HG03280 (cell line): Measurements from ENCODE around the gene LEFTY1.
A peak's percentile ranks its signal among the peaks of the same experiment; 100 is the strongest.
"Not testable (repeated sequence)": the region's sequence is repeated elsewhere in the genome, so short reads cannot be mapped to it uniquely, and the experiment has no call there.

Experiments used
- ATAC-seq: cut with Tn5 transposase; IDR thresholded peaks from one replicate; pipeline ENCODE4 v1.9.1; 2021; ENCODE audit warnings: mild to moderate bottlenecking, moderate library complexity; ENCODE audit not compliant: unreplicated experiment

LEFTY1 gene

GRCh38 chr1:225888898-225889601, at the start of gene LEFTY1:
TSS of gene LEFTY1 (minus strand) at chr1:225889146. CDS start at chr1:225889066, 80 bp downstream.
- ATAC-seq = no peak

- ATAC-seq = no peak
Measured at GRCh38 chr1:225937048-225937968, 48.4 kb upstream of the LEFTY1 start.

GRCh38 chr1:225936523-225936922, 47.6 kb upstream of the LEFTY1 start:
- ATAC-seq = no peak

- not testable (repeated sequence) for ATAC-seq
Measured at GRCh38 chr1:225936086-225936485, 47.1 kb upstream of the LEFTY1 start.

GRCh38 chr1:225934711-225935110, 45.8 kb upstream of the LEFTY1 start:
- ATAC-seq = no peak

- no peak for ATAC-seq
Measured at GRCh38 chr1:225933072-225933471, 44.1 kb upstream of the LEFTY1 start.

- ATAC-seq = no peak
Measured at GRCh38 chr1:225931270-225932136, 42.6 kb upstream of the LEFTY1 start.

- ATAC-seq = no peak
Measured at GRCh38 chr1:225930566-225930965, 41.6 kb upstream of the LEFTY1 start.

GRCh38 chr1:225929462-225929861, 40.5 kb upstream of the LEFTY1 start:
- not testable (repeated sequence) for ATAC-seq

GRCh38 chr1:225928186-225929175, 39.5 kb upstream of the LEFTY1 start:
- ATAC-seq = no peak

- no peak for ATAC-seq
Measured at GRCh38 chr1:225926551-225927113, 37.7 kb upstream of the LEFTY1 start.

GRCh38 chr1:225923692-225924555, 35.0 kb upstream of the LEFTY1 start, which contains the start of gene PYCR2:
TSS of gene PYCR2 (minus strand) at chr1:225924250. CDS start at chr1:225924110, 140 bp downstream.
- peak; percentile 99 for ATAC-seq

GRCh38 chr1:225923381-225923691, 34.4 kb upstream of the LEFTY1 start:
- ATAC-seq = no peak

GRCh38 chr1:225921734-225922709, 33.1 kb upstream of the LEFTY1 start:
- ATAC-seq = no peak

GRCh38 chr1:225919906-225920305, 31.0 kb upstream of the LEFTY1 start:
- ATAC-seq = no peak

GRCh38 chr1:225918280-225918679, 29.3 kb upstream of the LEFTY1 start:
- ATAC-seq = no peak

GRCh38 chr1:225917536-225917935, 28.6 kb upstream of the LEFTY1 start:
- ATAC-seq = no peak
